Mammary epithelial cell (primary cell): Measurements from ENCODE around the gene LAMA4.

ENCODE experiments used
- CTCF ChIP-seq, 2 donors: IDR thresholded peaks in 1 of 2; conservative IDR thresholded peaks in 1 of 2; 2 replicates each; pipeline ENCODE4 v1.5.1; 2011 to 2012; ENCODE audit warnings: inconsistent platforms in 2 of 2, low read length in 2 of 2, mild to moderate bottlenecking in 2 of 2, control low read depth in 1 of 2, low read depth in 1 of 2; ENCODE audit not compliant: insufficient read depth in 1 of 2; ENCODE audit errors: extremely low read depth in 1 of 2
- EZH2 ChIP-seq: IDR thresholded peaks from 2 replicates; pipeline ENCODE4 v1.6.1; 2012; ENCODE audit warnings: low read length, inconsistent platforms, borderline replicate concordance

- TF ChIP-seq CTCF (conservative IDR thresholded peaks at IDR 0.05 in 1 of 2, IDR thresholded peaks at IDR 0.05 in 1 of 2; ENCODE audit: extremely low read depth in 1 of 2, insufficient read depth in 1 of 2, low read depth in 1 of 2, low read length in 2 of 2) (no peak), EZH2 (no peak)
Observed at GRCh38 chr6:112085286-112086065, 168.9 kb downstream of the LAMA4 start.
